ENCODE data around the gene SGCD.

- TF ChIP-seq CTCF (conservative IDR thresholded peaks at IDR 0.05 in 1 of 2, IDR thresholded peaks at IDR 0.05 in 1 of 2; ENCODE audit: extremely low read depth in 1 of 2, insufficient read depth in 1 of 2, low read depth in 1 of 2, low read length in 2 of 2) (no peak), EZH2 (IDR thresholded peaks at IDR 0.05; ENCODE audit: borderline replicate concordance, low read length) (no peak)
Measured at GRCh38 chr5:156778752-156779151, 451.8 kb downstream of the SGCD start.

Measured in mammary epithelial cell (primary cell).